Endothelial cell of umbilical vein (primary cell): Measurements from ENCODE around the gene ASGR1. TPM values are rescaled to one million over a fixed set of nuclear protein-coding genes. Genes with fewer than 3 reads are reported as not detected.

Source experiments
- BruUV-seq: library from RNA; stranded (reverse); fragments of 400-500 nt; replicated peaks from 2 replicates; lab custom pipeline; 2021; lab: Mats Ljungman, UMichigan
- CTCF ChIA-PET: fragments of 300-600, 350-600 bp; sonication (Branson Sonifier 250); formaldehyde crosslinking; loops from one replicate; lab custom pipeline; 2021; ENCODE audit warnings: antibody characterized with exemption, inconsistent platforms; lab: Charles Lee
- POLR2A ChIA-PET: fragments of 300-600, 350-600 bp; sonication (Branson Sonifier 250); formaldehyde crosslinking; loops from one replicate; lab custom pipeline; 2021; ENCODE audit warnings: antibody characterized with exemption, inconsistent platforms; lab: Charles Lee
- DNase-seq: peaks from one replicate; pipeline ENCODE4 v3.0.0-alpha.2; 2011; ENCODE audit warnings: low read depth, low spot score
- FAIRE-seq: peaks from 2 replicates; lab custom pipeline; 2011; peaks lifted over from hg19 to GRCh38; lab: Jason Lieb, UNC
- H2AFZ ChIP-seq: 2 replicates; pipeline ENCODE4 v1.6.0; 2012; ENCODE audit warnings: low read depth, low read length, control low read depth, inconsistent platforms
- H3K27ac ChIP-seq: 2 replicates; pipeline ENCODE4 v1.5.1; 2011; ENCODE audit warnings: low read depth, mild to moderate bottlenecking, control low read depth, low read length, moderate library complexity; ENCODE audit not compliant: insufficient read depth
- H3K27me3 ChIP-seq, 2 experiments: 2 replicates each; pipeline versions ENCODE4 v1.6.0 to v1.6.1; 2011; ENCODE audit warnings: low read length in 2 of 2, mixed read lengths in 1 of 2; ENCODE audit not compliant: control insufficient read depth in 2 of 2, insufficient read depth in 2 of 2
- H3K36me3 ChIP-seq, 2 experiments: 2 replicates in 1 of 2; 3 replicates in 1 of 2; pipeline ENCODE4 v1.5.1; 2011; ENCODE audit warnings: low read length in 2 of 2, mild to moderate bottlenecking in 1 of 2, moderate library complexity in 1 of 2; ENCODE audit not compliant: control insufficient read depth in 2 of 2, insufficient read depth in 2 of 2; ENCODE audit errors: extremely low read depth in 1 of 2
- H3K4me1 ChIP-seq: 3 replicates; pipeline ENCODE4 v1.5.1; 2011; ENCODE audit warnings: mild to moderate bottlenecking, low read length; ENCODE audit not compliant: control insufficient read depth, insufficient read depth; ENCODE audit errors: extremely low read depth
- H3K4me2 ChIP-seq: 2 replicates; pipeline ENCODE4 v1.6.1; 2011; ENCODE audit warnings: low read length, control low read depth, mixed read lengths; ENCODE audit not compliant: insufficient read depth
- H3K4me3 ChIP-seq, 3 experiments: fragments of 200-600 bp in 1 of 3; sonication (generic), shearing (Covaris generic) in 1 of 3; replicated peaks in 1 of 3; 2 replicates each; pipeline ENCODE4 v1.5.1; 2011 to 2016; ENCODE audit warnings: control low read depth in 3 of 3, low read length in 3 of 3, mild to moderate bottlenecking in 2 of 3, inconsistent platforms in 1 of 3, low read depth in 1 of 3, moderate library complexity in 1 of 3; ENCODE audit not compliant: insufficient read depth in 1 of 3
- H3K79me2 ChIP-seq: 2 replicates; pipeline ENCODE4 v1.6.0; 2012; ENCODE audit warnings: low read length, inconsistent platforms; ENCODE audit not compliant: control insufficient read depth, insufficient read depth
- H3K9ac ChIP-seq: replicated peaks from 2 replicates; pipeline ENCODE3; 2011; ENCODE audit warnings: low read length, control low read depth; ENCODE audit not compliant: insufficient read depth; ENCODE audit errors: extremely low read depth
- H3K9me1 ChIP-seq: replicated peaks from 3 replicates; pipeline ENCODE4 v1.6.0; 2011; ENCODE audit warnings: mild to moderate bottlenecking, low read length; ENCODE audit not compliant: control insufficient read depth, insufficient read depth; ENCODE audit errors: extremely low read depth
- H3K9me3 ChIP-seq: replicated peaks from 2 replicates; pipeline ENCODE4 v1.5.1; 2012; ENCODE audit warnings: low read length, inconsistent platforms; ENCODE audit not compliant: control insufficient read depth, insufficient read depth
- H4K20me1 ChIP-seq: replicated peaks from 2 replicates; pipeline ENCODE3; 2011; ENCODE audit warnings: mild to moderate bottlenecking, low read length; ENCODE audit not compliant: control insufficient read depth, insufficient read depth; ENCODE audit errors: extremely low read depth
- CTCF ChIP-seq, 2 donors: IDR thresholded peaks; 1 replicate in 1 of 2; 2 replicates in 1 of 2; pipeline ENCODE4 v1.5.1; 2011; ENCODE audit warnings: low read length in 2 of 2, mild to moderate bottlenecking in 2 of 2, moderate library complexity in 2 of 2, control low read depth in 1 of 2, inconsistent platforms in 1 of 2, low read depth in 1 of 2; ENCODE audit not compliant: insufficient read depth in 1 of 2; ENCODE audit errors: extremely low read depth in 1 of 2
- EZH2 ChIP-seq: IDR thresholded peaks from 2 replicates; pipeline ENCODE4 v1.6.1; 2012; ENCODE audit warnings: borderline replicate concordance, low read depth, mild to moderate bottlenecking, moderate library complexity, low read length, inconsistent platforms; ENCODE audit not compliant: severe bottlenecking
- FOS ChIP-seq: IDR thresholded peaks from 2 replicates; pipeline ENCODE4 v1.6.1; 2011; ENCODE audit warnings: mild to moderate bottlenecking, low read length, moderate library complexity, borderline replicate concordance; ENCODE audit not compliant: insufficient read depth
- GATA2 ChIP-seq: IDR thresholded peaks from 2 replicates; pipeline ENCODE4 v1.7.0; 2011; ENCODE audit warnings: low read depth, mild to moderate bottlenecking, moderate library complexity, mixed read lengths, low read length; ENCODE audit not compliant: insufficient read length, insufficient read depth
- JUN ChIP-seq: IDR thresholded peaks from 2 replicates; pipeline ENCODE4 v1.6.1; 2011; ENCODE audit warnings: borderline replicate concordance, low read depth; ENCODE audit not compliant: insufficient read length, insufficient read depth
- MAX ChIP-seq: IDR thresholded peaks from 2 replicates; pipeline ENCODE4 v1.6.1; 2011; ENCODE audit not compliant: insufficient read depth, insufficient read length
- MYC ChIP-seq: IDR thresholded peaks from one replicate; pipeline ENCODE4 v1.6.1; 2011; ENCODE audit warnings: mild to moderate bottlenecking, low read depth, low read length
- POLR2A ChIP-seq: IDR thresholded peaks from 2 replicates; pipeline ENCODE4 v1.6.1; 2012; ENCODE audit warnings: low read depth, mild to moderate bottlenecking, control low read depth, low read length
- POLR2AphosphoS5 ChIP-seq: IDR thresholded peaks from 2 replicates; pipeline ENCODE4 v1.6.1; 2012; ENCODE audit warnings: low read depth, mild to moderate bottlenecking, control low read depth, low read length, moderate library complexity; ENCODE audit not compliant: insufficient read depth
- dilution Hi-C: fragments of 300-500 bp; cut with MboI; formaldehyde crosslinking; loops from one replicate; pipeline ENCODE4 v1.15.0; 2019; ENCODE audit warnings: low sequenced_read_pairs; ENCODE audit not compliant: extremely low pct_ligation_motif_present
- intact Hi-C: fragments of 100-400 bp; cut with micrococcal nuclease; formaldehyde crosslinking; loops from one replicate; pipeline ENCODE4 v1.10.0; 2022
- polyA plus RNA-seq, 4 experiments: library from polyadenylated mRNA; depleted of rRNA in 3 of 4; stranded (reverse) in 3 of 4; unstranded in 1 of 4; fragments of >200 nt; gene quantifications; 2 replicates each; pipeline versions ENCODE4 v1.2.1 to v1.2.3, GENCODE V29; 2011 to 2012; ENCODE audit warnings: missing spikeins in 1 of 4
- total RNA-seq: library from RNA; stranded (reverse); gene quantifications from 2 replicates; pipeline ENCODE4 v1.2.3, GENCODE V29; 2021

ASGR1 gene
- total and polyA plus RNA-seq, 2 donors (not counting 3 experiments of a cell fraction or from before 2014, with no cell fraction given), result 10.2 to 12.5 TPM

- no peaks in the 10 kb centered on the region for H4K20me1 ChIP-seq
- H3K4me2 ChIP-seq, result no peak overlapping the region
- no peak overlapping the region for H3K9ac ChIP-seq
- intact Hi-C loops (no loop called here), dilution Hi-C loops (no loop called here)
- DNase-seq, result no peak
- FAIRE-seq, result no peak
- H3K79me2 ChIP-seq, result peaks cover 5% of the 10 kb centered on the region
- no peak overlapping the region for H2AFZ ChIP-seq
- H3K27ac ChIP-seq, result no peak overlapping the region
- H3K4me3 ChIP-seq, result no peak overlapping the region
- H3K36me3 ChIP-seq, result peaks cover 0 to 10% of the 10 kb centered on the region in 2 experiments
- no peaks in the 10 kb centered on the region for H3K9me1 ChIP-seq
- CTCF ChIA-PET, result interaction anchor here (1.0 kb wide), 1 partner anchor 163 kb away, joined by 3 read pairs; no protein-coding TSS in a partner anchor
- H3K4me1 ChIP-seq, result peaks cover 6% of the 10 kb centered on the region
- TF ChIP-seq MAX, result no peak
- no peak for TF ChIP-seq POLR2A
- TF ChIP-seq GATA2, result no peak
- no peak for TF ChIP-seq MYC
- TF ChIP-seq POLR2AphosphoS5, result no peak
- TF ChIP-seq JUN, result no peak
- TF ChIP-seq CTCF (IDR thresholded peaks at IDR 0.05; ENCODE audit: extremely low read depth in 1 of 2, insufficient read depth in 1 of 2, low read depth in 1 of 2, low read length in 2 of 2), result no peak
- TF ChIP-seq FOS, result no peak
- no peak for TF ChIP-seq EZH2
- POLR2A ChIA-PET, result no interaction called here
- H3K27me3 ChIP-seq, result no peaks in the 10 kb centered on the region
- BruUV-seq, result no TSS peak
- H3K9me3 ChIP-seq, result no peaks in the 10 kb centered on the region
These were observed 28.9 kb upstream of the ASGR1 start for GRCh38 chr17:7208027-7208571.
